Peyer's patch (tissue), 4 donors: ENCODE data around the gene PRR7.

ENCODE experiments used
- POLR2A ChIP-seq, 2 donors: fragments of 450-650 bp; IDR thresholded peaks; one replicate each; pipeline ENCODE4 v1.5.1; 2017; ENCODE audit warnings: antibody characterized with exemption in 2 of 2, mild to moderate bottlenecking in 2 of 2, moderate library complexity in 2 of 2
- TF ChIP-seq, protein P1 (sequence below), 6 experiments: fragments of 450-650 bp in 4 of 6; fragments of 200-600 bp in 2 of 6; sonication (generic) in 1 of 6; IDR thresholded peaks; one replicate each; pipeline ENCODE4 v1.5.1; 2017 to 2019; ENCODE audit warnings: antibody characterized with exemption in 6 of 6, mild to moderate bottlenecking in 3 of 6, moderate library complexity in 1 of 6

DNA sequence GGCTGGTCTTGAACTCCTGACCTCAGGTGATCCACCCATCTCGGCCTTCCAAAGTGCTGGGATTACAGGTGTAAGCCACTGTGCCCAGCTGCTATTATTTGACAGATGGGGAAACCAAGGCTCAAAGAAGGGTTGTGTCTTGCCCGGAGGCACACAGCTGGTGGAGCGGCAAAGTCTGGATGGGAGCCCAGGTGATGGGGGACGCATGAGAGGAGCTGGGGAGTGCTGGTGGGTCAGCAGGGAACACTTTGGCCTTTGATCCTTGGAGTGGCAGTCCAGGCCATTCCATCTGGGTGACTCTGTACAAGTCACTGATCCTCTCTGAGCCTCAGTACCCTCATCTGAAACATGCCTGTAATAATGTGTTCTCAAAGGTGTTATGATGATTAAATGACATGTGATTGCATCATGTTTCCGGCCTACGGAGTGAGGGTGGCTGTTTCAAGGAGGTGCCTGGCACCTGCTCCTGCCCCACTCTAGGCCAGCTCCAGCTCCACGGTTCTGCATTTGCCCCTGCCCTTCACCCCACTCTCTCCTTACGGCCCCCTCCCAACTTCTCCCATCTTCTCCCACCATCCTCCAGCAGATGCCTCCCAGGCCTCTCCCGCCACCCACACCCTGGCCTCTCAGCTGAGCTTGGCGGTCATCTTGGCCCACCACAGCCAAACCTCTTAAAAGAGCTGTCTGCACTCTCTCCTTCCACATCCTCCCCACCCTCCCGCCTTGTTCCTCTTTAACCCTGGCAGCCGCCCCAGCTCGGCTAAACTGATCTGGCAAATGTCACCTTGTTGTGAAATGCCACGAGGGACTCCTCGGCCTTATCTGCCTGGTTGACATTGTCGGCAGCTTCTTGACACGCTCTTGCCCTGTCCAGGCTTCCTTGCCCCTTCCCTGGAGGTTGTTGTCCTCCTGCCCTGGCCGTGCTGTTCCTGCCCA, 32.4 kb downstream of the PRR7 start:
- no peak for TF ChIP-seq POLR2A (IDR thresholded peaks at IDR 0.05)
- TF ChIP-seq, protein P1, sequence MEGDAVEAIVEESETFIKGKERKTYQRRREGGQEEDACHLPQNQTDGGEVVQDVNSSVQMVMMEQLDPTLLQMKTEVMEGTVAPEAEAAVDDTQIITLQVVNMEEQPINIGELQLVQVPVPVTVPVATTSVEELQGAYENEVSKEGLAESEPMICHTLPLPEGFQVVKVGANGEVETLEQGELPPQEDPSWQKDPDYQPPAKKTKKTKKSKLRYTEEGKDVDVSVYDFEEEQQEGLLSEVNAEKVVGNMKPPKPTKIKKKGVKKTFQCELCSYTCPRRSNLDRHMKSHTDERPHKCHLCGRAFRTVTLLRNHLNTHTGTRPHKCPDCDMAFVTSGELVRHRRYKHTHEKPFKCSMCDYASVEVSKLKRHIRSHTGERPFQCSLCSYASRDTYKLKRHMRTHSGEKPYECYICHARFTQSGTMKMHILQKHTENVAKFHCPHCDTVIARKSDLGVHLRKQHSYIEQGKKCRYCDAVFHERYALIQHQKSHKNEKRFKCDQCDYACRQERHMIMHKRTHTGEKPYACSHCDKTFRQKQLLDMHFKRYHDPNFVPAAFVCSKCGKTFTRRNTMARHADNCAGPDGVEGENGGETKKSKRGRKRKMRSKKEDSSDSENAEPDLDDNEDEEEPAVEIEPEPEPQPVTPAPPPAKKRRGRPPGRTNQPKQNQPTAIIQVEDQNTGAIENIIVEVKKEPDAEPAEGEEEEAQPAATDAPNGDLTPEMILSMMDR (IDR thresholded peaks at IDR 0.05) = no peak
